Activated CD4-positive, alpha-beta T cell treated with anti-CD3 and anti-CD28 coated beads for 24 hours (primary cell): Measurements from ENCODE around the gene WFDC6.

Experiments used
- DNase-seq, 2 donors: peaks; one replicate each; pipeline ENCODE4 v3.0.0-alpha.2; 2020; ENCODE audit warnings: low read depth in 2 of 2

The WFDC6 gene

DNA sequence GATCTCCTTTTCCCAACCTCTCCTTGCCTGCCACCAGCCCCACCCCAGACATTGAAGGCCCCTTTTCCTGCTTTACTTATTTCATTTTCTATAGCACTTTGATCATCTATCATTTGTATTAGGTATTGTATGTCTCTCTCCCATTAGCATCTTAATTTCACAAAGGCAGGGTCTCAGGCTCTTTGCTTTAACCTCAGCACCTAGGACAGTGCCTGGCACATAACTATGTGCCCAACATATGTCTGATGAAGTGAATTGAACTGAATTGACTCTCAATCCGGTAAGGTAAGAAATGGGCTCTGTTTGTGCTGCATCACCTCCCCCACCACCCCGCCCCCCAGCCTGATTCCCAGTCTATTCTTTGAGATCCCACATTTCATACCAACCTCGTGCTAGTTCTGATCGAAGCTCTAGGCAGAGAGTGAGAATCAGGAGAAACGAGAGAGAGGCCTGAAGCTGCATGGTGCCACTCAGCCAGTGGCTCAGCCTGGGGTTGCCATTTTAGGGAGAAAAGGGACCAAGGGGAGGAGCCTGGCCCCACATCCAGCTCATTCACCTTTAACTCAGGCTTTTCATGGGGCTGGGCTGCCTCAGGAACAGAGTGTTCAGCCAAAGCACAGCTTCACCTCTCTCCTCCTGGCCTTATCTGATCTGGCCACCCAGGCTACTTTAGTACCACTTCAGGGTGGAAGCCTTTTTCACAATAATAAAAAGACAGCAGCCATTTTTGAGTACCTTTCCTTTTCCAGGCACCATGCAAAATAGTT lies 24.0 kb downstream of the WFDC6 start, which contains the start of gene SPINT3:
SPINT3 (minus strand) TSS at position 476 of the 767 bp plus-strand sequence; CDS start at position 462, 14 bp downstream.
- no peak for DNase-seq

DNA sequence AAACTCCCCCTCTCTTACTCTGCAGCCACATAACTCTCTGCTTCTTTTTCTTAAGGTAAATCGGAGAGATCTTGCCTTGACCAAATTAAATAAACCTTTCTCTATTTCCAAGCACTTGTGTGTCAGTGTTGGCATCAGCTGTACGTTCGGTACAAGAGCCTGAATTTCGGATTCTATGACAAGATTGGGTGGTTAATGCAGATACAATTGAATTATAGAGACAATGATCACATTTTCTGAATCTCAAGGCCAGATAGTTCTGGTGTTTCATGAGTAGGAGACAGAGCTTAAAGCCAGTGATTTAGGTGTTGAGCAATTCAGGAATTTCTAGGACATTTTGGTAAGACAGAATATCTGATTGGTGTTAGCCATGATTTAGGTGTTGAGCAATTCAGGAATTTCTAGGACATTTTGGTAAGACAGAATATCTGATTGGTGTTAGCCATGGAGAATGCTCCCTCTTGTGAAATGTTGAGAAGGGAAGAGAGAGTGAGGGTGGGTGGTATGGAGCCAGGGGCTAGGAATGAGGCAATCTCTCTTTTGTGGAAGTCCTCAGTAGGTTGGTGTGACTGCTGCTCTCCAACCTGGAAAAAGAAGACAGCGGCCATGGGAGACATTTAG lies 28.9 kb downstream of the WFDC6 start:
- no peak for DNase-seq

- DNase-seq = no peak
Observed at GRCh38 chr20:45509091-45509490, 30.2 kb downstream of the WFDC6 start.

- DNase-seq = no peak
Observed at GRCh38 chr20:45508068-45508886, 31.0 kb downstream of the WFDC6 start.

DNA sequence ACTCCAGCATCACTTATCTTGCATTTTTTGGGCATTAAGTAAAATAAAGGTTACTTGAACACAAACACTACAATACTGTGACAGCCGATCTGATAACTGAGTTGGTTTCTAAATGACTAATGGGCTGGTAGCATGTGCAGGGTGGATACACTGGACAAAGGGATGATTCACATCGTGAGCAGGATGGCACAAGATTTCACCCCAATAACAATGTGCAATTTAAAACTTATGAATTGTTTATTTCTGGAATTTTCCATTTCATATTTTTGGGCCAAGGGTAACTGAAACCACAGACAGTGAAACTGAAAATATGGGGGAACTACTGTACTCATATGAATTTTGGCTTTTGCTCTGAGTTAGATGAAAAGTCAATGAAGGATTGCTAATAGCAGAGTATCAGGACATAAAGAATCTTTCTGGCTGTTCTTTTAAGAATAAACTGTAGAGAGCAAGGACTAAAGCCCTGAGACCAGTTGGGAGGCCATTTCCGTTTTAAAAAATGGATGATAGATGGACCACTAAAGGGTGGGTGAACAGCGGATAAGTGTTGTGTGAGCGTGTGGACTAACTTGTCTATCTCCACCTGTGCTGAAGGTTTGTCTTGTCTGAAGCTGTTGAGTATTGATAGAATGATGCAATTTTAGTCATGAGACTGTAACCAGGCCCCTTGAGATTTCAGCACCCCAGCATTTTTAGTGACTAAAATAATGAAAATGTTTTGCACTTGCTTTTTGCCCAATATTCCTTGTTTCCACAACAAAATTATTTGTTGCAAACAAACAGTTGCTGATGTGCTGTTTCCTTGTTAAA lies 32.1 kb downstream of the WFDC6 start:
- DNase-seq = no peak

- no peak for DNase-seq
Observed at GRCh38 chr20:45506398-45506797, 32.9 kb downstream of the WFDC6 start.

- no peak for DNase-seq
Observed at GRCh38 chr20:45503403-45503802, 35.9 kb downstream of the WFDC6 start.

- no peak for DNase-seq
Observed at GRCh38 chr20:45502561-45502960, 36.7 kb downstream of the WFDC6 start.

GRCh38 chr20:45501600-45501999 lies 37.7 kb downstream of the WFDC6 start:
- no peak for DNase-seq

- DNase-seq = no peak
Observed at GRCh38 chr20:45500022-45500421, 39.3 kb downstream of the WFDC6 start.

DNA sequence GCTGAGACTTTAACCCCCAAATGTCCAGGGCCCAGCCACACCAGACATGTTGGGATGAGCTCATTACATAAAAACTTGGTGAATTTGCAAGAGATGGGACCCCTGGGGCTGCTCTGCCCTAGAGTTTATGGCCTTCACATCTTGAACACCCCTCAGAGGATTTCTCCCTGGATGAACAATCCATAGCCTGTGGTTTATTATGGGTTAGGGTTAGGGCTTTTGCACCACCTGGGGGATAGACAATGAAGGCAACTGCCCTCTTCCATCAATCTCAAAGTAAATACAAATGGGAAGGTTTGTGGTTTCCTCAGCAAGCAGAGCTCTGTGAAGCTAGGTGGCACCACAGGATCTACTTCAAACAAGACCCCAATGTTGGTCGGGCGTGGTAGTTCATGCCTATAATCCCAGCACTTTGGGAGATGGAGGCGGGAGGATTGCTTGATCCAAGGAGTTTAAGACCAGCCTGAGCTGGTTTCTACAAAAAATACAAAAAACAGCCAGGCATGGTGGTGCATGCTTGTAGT lies 41.2 kb downstream of the WFDC6 start:
- DNase-seq = no peak

GRCh38 chr20:45496166-45496565 lies 43.1 kb downstream of the WFDC6 start:
- no peak for DNase-seq

DNA sequence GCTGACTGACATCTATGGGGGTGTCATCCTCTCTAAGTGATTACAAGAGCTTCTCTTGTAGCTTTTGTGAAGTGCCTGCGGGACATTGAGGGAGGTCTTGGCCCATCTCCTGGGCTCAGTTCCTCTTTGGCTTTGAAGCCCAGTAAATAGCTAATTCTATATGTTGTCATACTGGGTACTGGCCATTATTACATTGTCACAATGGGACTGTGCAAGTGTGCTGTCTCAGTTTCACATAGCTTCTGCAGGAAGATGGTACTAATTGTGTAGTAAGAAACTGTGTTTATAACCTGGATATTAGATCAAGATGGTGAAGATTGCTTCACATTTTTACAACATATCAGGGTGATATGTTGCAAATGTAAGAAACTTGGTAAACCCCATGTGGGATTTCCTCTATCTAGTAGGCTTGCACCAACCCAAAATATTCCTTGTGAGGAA lies 43.8 kb downstream of the WFDC6 start:
- no peak for DNase-seq

DNA sequence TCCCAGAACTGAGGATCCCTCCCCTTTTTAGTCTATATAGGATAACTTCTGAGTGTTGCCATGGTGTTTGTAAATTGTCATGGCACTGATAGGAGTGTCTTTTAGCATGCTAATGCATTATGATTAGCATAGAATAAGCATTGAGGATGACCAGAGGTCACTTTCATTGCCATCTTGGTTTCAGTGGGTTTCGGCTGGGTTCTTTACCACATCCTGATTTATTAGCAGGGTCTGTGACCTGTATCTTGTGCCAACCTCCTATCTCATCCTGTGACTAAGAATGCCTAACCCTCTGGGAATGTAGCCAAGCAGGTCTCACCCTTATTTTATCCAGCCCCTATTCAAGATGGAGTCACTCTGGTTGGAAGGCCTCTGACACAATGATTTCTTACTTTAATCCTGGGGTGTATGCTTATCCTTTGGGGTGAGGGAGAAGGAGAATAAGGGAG lies 50.2 kb downstream of the WFDC6 start:
- no peak for DNase-seq

DNA sequence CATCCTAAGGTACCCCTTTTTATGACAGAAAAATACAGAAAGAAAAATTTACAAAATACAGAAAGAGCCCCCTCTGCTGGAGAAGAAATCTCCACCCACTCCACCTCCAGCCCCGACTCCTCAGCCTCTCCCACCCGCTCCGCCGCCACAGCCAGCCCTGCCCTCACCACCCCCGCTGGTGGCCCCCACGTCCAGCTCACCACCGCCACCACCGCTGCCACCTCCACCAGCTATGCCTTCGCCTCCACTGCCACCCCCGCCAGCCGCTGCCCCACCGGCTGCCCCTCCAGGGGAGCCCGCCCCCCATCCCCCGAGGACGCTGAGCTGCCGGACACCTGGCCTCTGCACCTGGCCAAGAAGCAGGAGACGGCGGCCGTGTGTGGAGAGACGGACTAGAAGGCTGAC lies 52.0 kb downstream of the WFDC6 start:
- no peak for DNase-seq

DNA sequence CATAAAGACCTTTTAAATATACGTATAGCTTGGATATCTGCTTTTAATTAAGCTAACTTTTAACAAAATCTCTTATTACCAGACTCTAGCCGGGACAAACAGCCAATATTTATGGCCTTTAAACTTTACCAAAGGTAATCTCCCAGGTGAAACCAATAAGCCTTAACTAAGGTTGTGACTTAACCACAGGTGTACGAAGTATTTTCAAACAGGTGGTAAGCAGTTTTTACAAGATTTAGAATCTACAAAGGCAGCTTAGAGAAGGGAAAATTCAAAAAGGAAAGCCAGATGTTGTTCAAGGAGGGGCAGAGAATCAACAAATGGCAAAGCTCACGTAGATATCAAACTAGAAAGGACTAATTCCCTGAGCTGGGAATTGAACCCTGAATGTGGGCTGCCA lies 53.9 kb downstream of the WFDC6 start:
- DNase-seq = no peak

- DNase-seq = no peak
Observed at GRCh38 chr20:45484676-45485075, 54.6 kb downstream of the WFDC6 start.
